Measurements from ENCODE around the gene MARCHF6. TPM values are rescaled to one million over a fixed set of nuclear protein-coding genes. Genes with fewer than 3 reads are reported as not detected.

Gene MARCHF6
- polyA plus RNA-seq, 1 of the 3 experiments (the other 2 are of a cell fraction), result 52.4 TPM

DNA sequence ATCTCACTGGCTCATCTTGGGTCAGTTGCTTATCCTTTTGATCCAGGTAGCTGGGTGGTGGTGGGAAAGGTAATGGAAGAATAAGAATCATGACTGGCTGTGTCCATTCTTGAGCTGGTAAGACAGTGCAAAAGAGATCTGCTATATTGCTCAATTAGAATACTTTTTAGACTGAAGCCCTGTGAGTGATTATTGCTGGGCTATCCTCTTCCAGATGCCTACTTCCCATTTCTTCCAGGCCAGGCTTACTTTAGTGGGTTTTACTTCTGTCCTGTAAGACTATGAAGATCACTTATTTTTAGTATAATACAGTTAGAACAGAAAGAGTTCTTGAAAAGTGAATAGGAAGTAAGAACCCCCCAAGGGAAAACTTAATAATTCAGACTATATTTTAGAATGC is 7.2 kb downstream of the MARCHF6 start:
- no peak for DNase-seq

More for the DNA sequence above, 7.2 kb downstream of the MARCHF6 start:
- TF ChIP-seq EP300 (IDR thresholded peaks at IDR 0.05; ENCODE audit: borderline replicate concordance in 1 of 2, low read depth in 1 of 2, low read length in 1 of 2) (no peak), RCOR1 (IDR thresholded peaks at IDR 0.05; ENCODE audit: low read length) (no peak), JUND (IDR thresholded peaks at IDR 0.05) (no peak), RAD21 (IDR thresholded peaks at IDR 0.05; ENCODE audit: low read length) (no peak), ELF1 (IDR thresholded peaks at IDR 0.05) (no peak), GATA2 (CRISPR knock-in tag; IDR thresholded peaks at IDR 0.05) (no peak)
- TF ChIP-seq, protein P1, sequence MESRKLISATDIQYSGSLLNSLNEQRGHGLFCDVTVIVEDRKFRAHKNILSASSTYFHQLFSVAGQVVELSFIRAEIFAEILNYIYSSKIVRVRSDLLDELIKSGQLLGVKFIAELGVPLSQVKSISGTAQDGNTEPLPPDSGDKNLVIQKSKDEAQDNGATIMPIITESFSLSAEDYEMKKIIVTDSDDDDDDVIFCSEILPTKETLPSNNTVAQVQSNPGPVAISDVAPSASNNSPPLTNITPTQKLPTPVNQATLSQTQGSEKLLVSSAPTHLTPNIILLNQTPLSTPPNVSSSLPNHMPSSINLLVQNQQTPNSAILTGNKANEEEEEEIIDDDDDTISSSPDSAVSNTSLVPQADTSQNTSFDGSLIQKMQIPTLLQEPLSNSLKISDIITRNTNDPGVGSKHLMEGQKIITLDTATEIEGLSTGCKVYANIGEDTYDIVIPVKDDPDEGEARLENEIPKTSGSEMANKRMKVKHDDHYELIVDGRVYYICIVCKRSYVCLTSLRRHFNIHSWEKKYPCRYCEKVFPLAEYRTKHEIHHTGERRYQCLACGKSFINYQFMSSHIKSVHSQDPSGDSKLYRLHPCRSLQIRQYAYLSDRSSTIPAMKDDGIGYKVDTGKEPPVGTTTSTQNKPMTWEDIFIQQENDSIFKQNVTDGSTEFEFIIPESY (IDR thresholded peaks at IDR 0.05; ENCODE audit: borderline replicate concordance, low read depth), result no peak
- TF ChIP-seq, protein P2, sequence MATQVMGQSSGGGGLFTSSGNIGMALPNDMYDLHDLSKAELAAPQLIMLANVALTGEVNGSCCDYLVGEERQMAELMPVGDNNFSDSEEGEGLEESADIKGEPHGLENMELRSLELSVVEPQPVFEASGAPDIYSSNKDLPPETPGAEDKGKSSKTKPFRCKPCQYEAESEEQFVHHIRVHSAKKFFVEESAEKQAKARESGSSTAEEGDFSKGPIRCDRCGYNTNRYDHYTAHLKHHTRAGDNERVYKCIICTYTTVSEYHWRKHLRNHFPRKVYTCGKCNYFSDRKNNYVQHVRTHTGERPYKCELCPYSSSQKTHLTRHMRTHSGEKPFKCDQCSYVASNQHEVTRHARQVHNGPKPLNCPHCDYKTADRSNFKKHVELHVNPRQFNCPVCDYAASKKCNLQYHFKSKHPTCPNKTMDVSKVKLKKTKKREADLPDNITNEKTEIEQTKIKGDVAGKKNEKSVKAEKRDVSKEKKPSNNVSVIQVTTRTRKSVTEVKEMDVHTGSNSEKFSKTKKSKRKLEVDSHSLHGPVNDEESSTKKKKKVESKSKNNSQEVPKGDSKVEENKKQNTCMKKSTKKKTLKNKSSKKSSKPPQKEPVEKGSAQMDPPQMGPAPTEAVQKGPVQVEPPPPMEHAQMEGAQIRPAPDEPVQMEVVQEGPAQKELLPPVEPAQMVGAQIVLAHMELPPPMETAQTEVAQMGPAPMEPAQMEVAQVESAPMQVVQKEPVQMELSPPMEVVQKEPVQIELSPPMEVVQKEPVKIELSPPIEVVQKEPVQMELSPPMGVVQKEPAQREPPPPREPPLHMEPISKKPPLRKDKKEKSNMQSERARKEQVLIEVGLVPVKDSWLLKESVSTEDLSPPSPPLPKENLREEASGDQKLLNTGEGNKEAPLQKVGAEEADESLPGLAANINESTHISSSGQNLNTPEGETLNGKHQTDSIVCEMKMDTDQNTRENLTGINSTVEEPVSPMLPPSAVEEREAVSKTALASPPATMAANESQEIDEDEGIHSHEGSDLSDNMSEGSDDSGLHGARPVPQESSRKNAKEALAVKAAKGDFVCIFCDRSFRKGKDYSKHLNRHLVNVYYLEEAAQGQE (IDR thresholded peaks at IDR 0.05; ENCODE audit: low read depth, low read length), result no peak
- TF ChIP-seq, protein P3, sequence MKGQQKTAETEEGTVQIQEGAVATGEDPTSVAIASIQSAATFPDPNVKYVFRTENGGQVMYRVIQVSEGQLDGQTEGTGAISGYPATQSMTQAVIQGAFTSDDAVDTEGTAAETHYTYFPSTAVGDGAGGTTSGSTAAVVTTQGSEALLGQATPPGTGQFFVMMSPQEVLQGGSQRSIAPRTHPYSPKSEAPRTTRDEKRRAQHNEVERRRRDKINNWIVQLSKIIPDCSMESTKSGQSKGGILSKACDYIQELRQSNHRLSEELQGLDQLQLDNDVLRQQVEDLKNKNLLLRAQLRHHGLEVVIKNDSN (IDR thresholded peaks at IDR 0.05; ENCODE audit: borderline replicate concordance, low read depth), result no peak
- TF ChIP-seq, protein P4, sequence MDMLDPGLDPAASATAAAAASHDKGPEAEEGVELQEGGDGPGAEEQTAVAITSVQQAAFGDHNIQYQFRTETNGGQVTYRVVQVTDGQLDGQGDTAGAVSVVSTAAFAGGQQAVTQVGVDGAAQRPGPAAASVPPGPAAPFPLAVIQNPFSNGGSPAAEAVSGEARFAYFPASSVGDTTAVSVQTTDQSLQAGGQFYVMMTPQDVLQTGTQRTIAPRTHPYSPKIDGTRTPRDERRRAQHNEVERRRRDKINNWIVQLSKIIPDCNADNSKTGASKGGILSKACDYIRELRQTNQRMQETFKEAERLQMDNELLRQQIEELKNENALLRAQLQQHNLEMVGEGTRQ (IDR thresholded peaks at IDR 0.05; ENCODE audit: borderline replicate concordance, low read depth, low read length), result no peak
- ChIA-PET CTCF (interaction anchor here (1.2 kb wide), 1 partner anchor 77 kb away, joined by 3 read pairs; no protein-coding TSS in a partner anchor), POLR2A (interaction anchor here (0.7 kb wide), 1 partner anchor 18 kb away, joined by 4 read pairs; no protein-coding TSS in a partner anchor)
- no peaks in the 10 kb centered on the region for H3K9me3 ChIP-seq
- no peak overlapping the region for H3K9ac ChIP-seq
- peaks cover 11% of the 10 kb centered on the region for H3F3A ChIP-seq (replicated peaks; ENCODE audit: insufficient read depth)
- no peak overlapping the region for H3K27ac ChIP-seq (ENCODE audit: low read depth in 2 of 2, low read length in 1 of 2)
- H2AFZ ChIP-seq (ENCODE audit: low read depth), result no peak overlapping the region
- no peak overlapping the region for H3K4me2 ChIP-seq
- H3K79me2 ChIP-seq (ENCODE audit: insufficient read depth), result peaks cover 100% of the 10 kb centered on the region
- H4K20me1 ChIP-seq (ENCODE audit: insufficient read depth), result peaks cover 94% of the 10 kb centered on the region
- H3K4me3 ChIP-seq (ENCODE audit: low read depth in 2 of 2, low read length in 1 of 2), result no peak overlapping the region
- H3K36me3 ChIP-seq (replicated peaks in 1 of 2; ENCODE audit: control insufficient read depth in 1 of 2, insufficient read depth in 2 of 2, low read length in 1 of 2), result peaks cover 0 to 6% of the 10 kb centered on the region in 2 experiments
- H3K27me3 ChIP-seq (ENCODE audit: insufficient read depth), result no peaks in the 10 kb centered on the region
- H3K9me2 ChIP-seq, result no peaks in the 10 kb centered on the region
- peaks cover 0 to 5% of the 10 kb centered on the region in 2 experiments; a peak in 2 of 4 replicates for H3K4me1 ChIP-seq (ENCODE audit: control insufficient read depth in 1 of 2, insufficient read depth in 2 of 2, low read depth in 1 of 2, low read length in 1 of 2)

Measured in SK-N-SH (cell line).